H1 (cell line): ENCODE measurements around the gene TOMM5. TPM values are rescaled to one million over a fixed set of nuclear protein-coding genes. Genes with fewer than 3 reads are reported as not detected.

Experiments
- CTCF ChIA-PET: fragments of 300-600 bp; sonication (Branson Sonifier 250); formaldehyde crosslinking; loops from one replicate; lab custom pipeline; 2021; ENCODE audit not compliant: partially characterized antibody; lab: Charles Lee
- POLR2A ChIA-PET: fragments of 300-600 bp; sonication (Branson Sonifier 250); formaldehyde crosslinking; loops from one replicate; lab custom pipeline; 2021; ENCODE audit warnings: inconsistent platforms; ENCODE audit not compliant: partially characterized antibody; lab: Charles Lee
- DNase-seq, 2 experiments: peaks; one replicate each; pipeline versions ENCODE4 v3.0.0 to v3.0.0-alpha.2; 2010 to 2022; ENCODE audit warnings: low spot score in 2 of 2, low read depth in 1 of 2, mixed read lengths in 1 of 2
- FAIRE-seq: peaks from 2 replicates; lab custom pipeline; 2011; peaks lifted over from hg19 to GRCh38; lab: Jason Lieb, UNC
- H2AFZ ChIP-seq: 2 replicates; pipeline ENCODE4 v1.8.1; 2012; ENCODE audit warnings: low read length, inconsistent platforms
- H2AK5ac ChIP-seq: 2 replicates; pipeline ENCODE4 v1.6.1; 2013; ENCODE audit warnings: low read depth, low read length
- H2BK120ac ChIP-seq: replicated peaks from 2 replicates; pipeline ENCODE3; 2013; ENCODE audit warnings: low read depth, low read length, inconsistent platforms
- H2BK12ac ChIP-seq: 2 replicates; pipeline ENCODE4 v1.6.1; 2013; ENCODE audit warnings: low read depth, low read length
- H2BK15ac ChIP-seq: 2 replicates; pipeline ENCODE4 v1.6.1; 2013; ENCODE audit warnings: low read length
- H2BK20ac ChIP-seq: 2 replicates; pipeline ENCODE4 v1.6.1; 2013; ENCODE audit warnings: low read length
- H2BK5ac ChIP-seq: 2 replicates; pipeline ENCODE4 v1.6.1; 2013; ENCODE audit warnings: low read depth, low read length
- H3K14ac ChIP-seq: 2 replicates; pipeline ENCODE4 v1.6.1; 2013; ENCODE audit warnings: inconsistent platforms; ENCODE audit not compliant: insufficient read length
- H3K18ac ChIP-seq: 2 replicates; pipeline ENCODE4 v1.6.1; 2013; ENCODE audit warnings: low read length; ENCODE audit errors: extremely low read depth
- H3K23ac ChIP-seq: 2 replicates; pipeline ENCODE4 v1.6.1; 2013; ENCODE audit warnings: inconsistent platforms; ENCODE audit not compliant: insufficient read length
- H3K23me2 ChIP-seq: 2 replicates; pipeline ENCODE4 v1.6.1; 2013; ENCODE audit warnings: low read depth, low read length
- H3K27ac ChIP-seq: 2 replicates; pipeline ENCODE4 v1.6.1; 2011; ENCODE audit warnings: low read depth, low read length, inconsistent platforms
- H3K27me3 ChIP-seq, 4 experiments: replicated peaks in 1 of 4; 1 replicate in 1 of 4; 2 replicates in 3 of 4; pipeline versions ENCODE4 v1.6.1 to v1.8.1; 2011 to 2013; ENCODE audit warnings: low read length in 3 of 4, mild to moderate bottlenecking in 3 of 4, inconsistent platforms in 2 of 4, mixed read lengths in 2 of 4, moderate library complexity in 1 of 4; ENCODE audit not compliant: control insufficient read depth in 3 of 4, insufficient read depth in 3 of 4; ENCODE audit errors: extremely low read depth in 1 of 4
- H3K36me3 ChIP-seq, 4 experiments: 2 replicates each; pipeline versions ENCODE4 v1.6.1 to v1.8.1; 2011 to 2013; ENCODE audit warnings: mild to moderate bottlenecking in 4 of 4, low read length in 3 of 4, moderate library complexity in 2 of 4, control low read depth in 1 of 4, inconsistent platforms in 1 of 4; ENCODE audit not compliant: insufficient read depth in 4 of 4, control insufficient read depth in 2 of 4
- H3K4ac ChIP-seq: replicated peaks from 2 replicates; pipeline ENCODE3; 2013; ENCODE audit warnings: low read length, low read depth, mixed read lengths, inconsistent platforms; ENCODE audit not compliant: insufficient read length
- H3K4me1 ChIP-seq, 4 experiments: replicated peaks in 1 of 4; 1 replicate in 1 of 4; 2 replicates in 3 of 4; pipeline versions ENCODE4 v1.6.1 to v1.8.1; 2011 to 2013; ENCODE audit warnings: low read length in 3 of 4, inconsistent platforms in 2 of 4, mixed read lengths in 1 of 4; ENCODE audit not compliant: insufficient read depth in 4 of 4, control insufficient read depth in 3 of 4
- H3K4me2 ChIP-seq, 2 experiments: 2 replicates each; pipeline versions ENCODE4 v1.6.1 to v1.8.1; 2011 to 2013; ENCODE audit warnings: low read depth in 2 of 2, low read length in 2 of 2, control low read depth in 1 of 2, inconsistent platforms in 1 of 2, mild to moderate bottlenecking in 1 of 2; ENCODE audit not compliant: insufficient read depth in 1 of 2
- H3K4me3 ChIP-seq, 4 experiments: fragments of 200-600, 300-600 bp in 1 of 4; sonication (generic), shearing (Covaris generic), sonication (Bioruptor Twin) in 1 of 4; 2 replicates each; pipeline versions ENCODE4 v1.5.1 to v1.8.1; 2011 to 2016; ENCODE audit warnings: low read length in 4 of 4, low read depth in 3 of 4, control low read depth in 2 of 4, inconsistent platforms in 2 of 4, mild to moderate bottlenecking in 2 of 4, mixed read lengths in 1 of 4, moderate library complexity in 1 of 4; ENCODE audit not compliant: insufficient read depth in 2 of 4; ENCODE audit errors: extremely low read depth in 1 of 4
- H3K56ac ChIP-seq: replicated peaks from 2 replicates; pipeline ENCODE3; 2013; ENCODE audit warnings: low read depth, mild to moderate bottlenecking, mixed read lengths, low read length, inconsistent platforms; ENCODE audit not compliant: insufficient read length
- H3K79me1 ChIP-seq: 2 replicates; pipeline ENCODE4 v1.6.1; 2013; ENCODE audit warnings: low read depth, low read length, control low read depth
- H3K79me2 ChIP-seq, 2 experiments: 2 replicates each; pipeline versions ENCODE4 v1.6.1 to v1.8.1; 2012 to 2013; ENCODE audit warnings: low read length in 2 of 2, mild to moderate bottlenecking in 2 of 2, inconsistent platforms in 1 of 2; ENCODE audit not compliant: insufficient read depth in 2 of 2, control insufficient read depth in 1 of 2
- H3K9ac ChIP-seq, 4 experiments: replicated peaks in 1 of 4; 1 replicate in 1 of 4; 2 replicates in 3 of 4; pipeline versions ENCODE4 v1.6.1 to v1.8.1; 2011 to 2013; ENCODE audit warnings: low read depth in 3 of 4, low read length in 3 of 4, control low read depth in 2 of 4, mild to moderate bottlenecking in 2 of 4, moderate library complexity in 2 of 4, inconsistent platforms in 1 of 4; ENCODE audit errors: extremely low read depth in 1 of 4
- H3K9me3 ChIP-seq, 2 experiments: 2 replicates each; pipeline versions ENCODE4 v1.6.1 to v1.8.1; 2012 to 2013; ENCODE audit warnings: mild to moderate bottlenecking in 2 of 2, moderate library complexity in 2 of 2, control low read depth in 1 of 2, inconsistent platforms in 1 of 2, low read depth in 1 of 2, low read length in 1 of 2, mixed read lengths in 1 of 2; ENCODE audit not compliant: insufficient read depth in 2 of 2
- H4K20me1 ChIP-seq, 2 experiments: replicated peaks in 1 of 2; 2 replicates each; pipeline versions ENCODE3 to v1.8.1; 2011 to 2013; ENCODE audit warnings: inconsistent platforms in 2 of 2, low read length in 2 of 2, mild to moderate bottlenecking in 1 of 2; ENCODE audit not compliant: insufficient read depth in 2 of 2, control insufficient read depth in 1 of 2
- H4K5ac ChIP-seq: 2 replicates; pipeline ENCODE4 v1.6.1; 2013; ENCODE audit warnings: low read length, low read depth, mixed read lengths, inconsistent platforms; ENCODE audit not compliant: insufficient read length
- H4K8ac ChIP-seq: 2 replicates; pipeline ENCODE4 v1.8.0; 2013; ENCODE audit warnings: mild to moderate bottlenecking, moderate library complexity, low read length, inconsistent platforms; ENCODE audit not compliant: insufficient read depth; ENCODE audit errors: extremely low read depth
- H4K91ac ChIP-seq: replicated peaks from 2 replicates; pipeline ENCODE3; 2013; ENCODE audit warnings: low read length, mixed read lengths, inconsistent platforms; ENCODE audit not compliant: insufficient read length
- POLR2A ChIP-seq, 2 experiments: IDR thresholded peaks; 1 replicate in 1 of 2; 2 replicates in 1 of 2; pipeline ENCODE4 v1.6.1; 2011; ENCODE audit warnings: low read depth in 2 of 2, low read length in 2 of 2, mild to moderate bottlenecking in 2 of 2; ENCODE audit errors: control extremely low read depth in 1 of 2
- USF2 ChIP-seq: IDR thresholded peaks from 2 replicates; pipeline ENCODE4 v1.6.1; 2011; ENCODE audit warnings: low read length, improper control_type of control experiment
- WGBS, 2 experiments: shearing (Covaris generic) in 1 of 2; methylation state at CpG; one replicate each; pipeline versions ENCODE4 v1.1.6 to v1.1.7; 2013 to 2015; ENCODE audit warnings: low lambda C conversion rate in 2 of 2, mixed read lengths in 2 of 2, inconsistent platforms in 1 of 2, low coverage in 1 of 2, missing lambda C conversion rate in 1 of 2; ENCODE audit not compliant: insufficient replicate concordance in 2 of 2, insufficient coverage in 1 of 2, insufficient read length in 1 of 2; ENCODE audit errors: extremely low coverage in 1 of 2, missing lambda C conversion rate in 1 of 2; 5-methylcytosine and 5-hydroxymethylcytosine counted together
- polyA plus RNA-seq, 7 experiments: library from polyadenylated mRNA; depleted of rRNA in 3 of 7; stranded (reverse) in 5 of 7; unstranded in 2 of 7; fragments of >200 nt in 5 of 7; fragments of 200-250 nt in 2 of 7; gene quantifications; 1 replicate in 5 of 7; 2 replicates in 1 of 7; 4 replicates in 1 of 7; pipeline versions ENCODE4 v1.2.1 to v1.2.3, GENCODE V29; 2011 to 2013; ENCODE audit warnings: missing spikeins in 2 of 7, mixed read lengths in 2 of 7
- total RNA-seq: library from RNA; stranded (reverse); fragmentation: NEBNext Ultra II Directional; extraction: Animal tissue kit (Norgen Biotek cat#: 25700); gene quantifications from 2 replicates; pipeline ENCODE4 v1.2.1, GENCODE V29; 2021

TOMM5 gene
- total and polyA plus RNA-seq, 2 of the 8 experiments (the other 6 are each of a cell fraction or from before 2014, with no cell fraction given): 171 to 174 TPM

- Histone ChIP-seq H4K20me1 (no peaks in the 10 kb centered on the region), H3K27me3 (no peaks in the 10 kb centered on the region), H4K5ac (no peak overlapping the region), H2AFZ (peak overlapping the region; percentile 57), H3K14ac (no peak overlapping the region), H2BK20ac (no peak overlapping the region), H3K4me1 (no peaks in the 10 kb centered on the region), H2BK15ac (no peak overlapping the region), H3K27ac (no peak overlapping the region), H3K4ac (no peak overlapping the region), H2BK5ac (no peak overlapping the region), H3K9me3 (no peaks in the 10 kb centered on the region), H2BK12ac (no peak overlapping the region), H3K23ac (no peak overlapping the region), H3K23me2 (no peaks in the 10 kb centered on the region), H3K4me3 (no peak overlapping the region)
- CTCF ChIA-PET: interaction anchor here (0.8 kb wide), 1 partner anchor 9 kb away, joined by 3 read pairs; no protein-coding TSS in a partner anchor
- DNase-seq (no peak), FAIRE-seq (no peak)
- TF ChIP-seq USF2 (peak; percentile 73), POLR2A (IDR thresholded peaks at IDR 0.05; ENCODE audit: control extremely low read depth in 1 of 2, low read depth in 2 of 2, low read length in 2 of 2) (no peak)
- TF ChIP-seq, all 59 proteins: peak for 1
- H3K9ac ChIP-seq: no peak overlapping the region
- 88% methylated on average over 4 of the region's 4 CpGs; no CpG with 5 or more reads in 1 of the 2 experiments for WGBS, 2 experiments
- no peak overlapping the region for H4K8ac ChIP-seq
- no peak overlapping the region for H2BK120ac ChIP-seq
- no peak overlapping the region for H3K4me2 ChIP-seq
- H4K91ac ChIP-seq: no peak overlapping the region
- no peaks in the 10 kb centered on the region for H3K79me2 ChIP-seq
- no peak overlapping the region for H3K18ac ChIP-seq
- no peak overlapping the region for H2AK5ac ChIP-seq
- no peaks in the 10 kb centered on the region for H3K79me1 ChIP-seq
- H3K56ac ChIP-seq: no peak overlapping the region
- POLR2A ChIA-PET: interaction anchor here (0.7 kb wide), 1 partner anchor 11 kb away, joined by 3 read pairs; no protein-coding TSS in a partner anchor
- no peaks in the 10 kb centered on the region for H3K36me3 ChIP-seq
Measured at GRCh38 chr9:37632479-37632878, 40.1 kb upstream of the TOMM5 start.
